ENCODE results near the gene ADIPOR2. TPM values are rescaled to one million over a fixed set of nuclear protein-coding genes. Genes with fewer than 3 reads are reported as not detected.

The ADIPOR2 gene
- polyA plus RNA-seq, 2 of the 4 experiments (the other 2 are of a cell fraction): 60.4 to 65.4 TPM

DNA sequence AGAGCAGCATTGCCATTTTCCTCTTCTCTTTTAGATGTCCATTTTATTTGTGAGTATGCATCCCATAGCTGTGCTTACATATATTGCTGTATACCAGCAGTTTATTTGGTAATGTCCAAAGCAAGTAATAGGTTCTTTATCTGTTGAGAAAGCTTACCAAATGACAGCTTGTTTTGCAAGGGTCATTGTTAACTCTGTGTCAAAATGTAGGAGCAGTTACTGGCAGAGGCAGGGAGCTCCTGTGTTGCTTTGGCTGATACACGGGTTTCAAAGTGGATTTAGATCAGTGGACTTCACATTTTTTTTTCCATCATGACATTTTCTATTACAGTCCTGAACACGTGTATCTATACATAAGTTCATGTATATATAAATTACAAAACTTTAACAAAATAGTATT lies 91.3 kb downstream of the ADIPOR2 start:
- H3K4me2 ChIP-seq: no peak overlapping the region
- POLR2A ChIA-PET: no interaction called here
- no peaks in the 10 kb centered on the region for H3K9me3 ChIP-seq
- no peak overlapping the region for H3K27ac ChIP-seq
- 90% methylated on average over 2 of the region's 2 CpGs for WGBS (ENCODE audit: missing lambda C conversion rate)
- CTCF ChIA-PET: interaction anchor here (0.7 to 6.4 kb wide), 7 partner anchors 9 to 378 kb away, joined by 3 to 68 read pairs (median 16); no protein-coding TSS in a partner anchor
- no peak for FAIRE-seq
- H3K4me3 ChIP-seq: no peak overlapping the region
- no peak for ATAC-seq
- DNase-seq (ENCODE audit: low read depth in 1 of 2, low spot score in 1 of 2): no peak
- H3K4me1 ChIP-seq: peaks cover 9% of the 10 kb centered on the region; the same call in 2 of the 3 replicates
- TF ChIP-seq HOXB5 (CRISPR knock-in tag; IDR thresholded peaks at IDR 0.05) (no peak), ZFP36 (IDR thresholded peaks at IDR 0.05; ENCODE audit: borderline replicate concordance, partially characterized antibody) (no peak)

GRCh38 chr12:1787714-1788113 lies 96.8 kb downstream of the ADIPOR2 start:
- CTCF ChIA-PET: interaction anchor here (1.2 to 14.6 kb wide), 5 partner anchors 11 to 154 kb away, joined by 3 to 483 read pairs (median 210); partner anchors contain the start of gene WNT5B
- ATAC-seq: no peak
- no peak for DNase-seq (ENCODE audit: low read depth in 1 of 2, low spot score in 1 of 2)
- no peaks in the 10 kb centered on the region for H3K9me3 ChIP-seq
- WGBS (ENCODE audit: missing lambda C conversion rate): 79% methylated on average over 6 of the region's 6 CpGs
- no peak overlapping the region for H3K27ac ChIP-seq
- FAIRE-seq: no peak
- TF ChIP-seq BHLHE40 (IDR thresholded peaks at IDR 0.05; ENCODE audit: low read depth, low read length): no peak
- TF ChIP-seq MAX (IDR thresholded peaks at IDR 0.05): no peak
- TF ChIP-seq RFX5 (IDR thresholded peaks at IDR 0.05): no peak
- TF ChIP-seq ZFP36 (IDR thresholded peaks at IDR 0.05; ENCODE audit: borderline replicate concordance, partially characterized antibody): no peak
- TF ChIP-seq NPAS2 (CRISPR knock-in tag; IDR thresholded peaks at IDR 0.05; ENCODE audit: borderline replicate concordance): no peak
- TF ChIP-seq ZSCAN20 (CRISPR knock-in tag; IDR thresholded peaks at IDR 0.05): no peak
- no peak overlapping the region for H3K4me2 ChIP-seq
- POLR2A ChIA-PET: no interaction called here
- H3K4me1 ChIP-seq: no peaks in the 10 kb centered on the region
- H3K4me3 ChIP-seq: no peak overlapping the region

DNA sequence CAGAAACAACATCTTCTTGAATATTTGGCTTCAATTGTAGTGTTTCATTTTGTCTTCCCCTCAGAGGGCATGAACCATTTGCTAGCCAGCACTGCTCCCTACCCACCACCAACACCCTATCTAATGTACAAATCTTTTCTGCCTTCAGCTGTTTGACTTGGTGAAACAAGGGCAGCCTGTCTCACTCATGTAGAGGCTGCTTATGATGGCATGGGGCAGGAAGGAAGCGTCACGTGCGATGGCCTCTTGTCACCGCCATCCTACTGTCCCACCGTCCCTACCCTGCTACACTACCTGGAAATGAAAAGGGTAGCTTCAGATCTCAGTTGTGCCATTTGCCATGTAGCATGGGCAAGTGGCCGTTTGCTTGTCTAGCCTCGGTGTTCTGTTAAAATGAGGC lies 99.6 kb downstream of the ADIPOR2 start:
- DNase-seq (ENCODE audit: low read depth in 1 of 2, low spot score in 1 of 2): no peak
- no peak overlapping the region for H3K4me3 ChIP-seq
- H3K9me3 ChIP-seq: no peaks in the 10 kb centered on the region
- no peak for TF ChIP-seq EHMT2 (IDR thresholded peaks at IDR 0.05; ENCODE audit: low read depth)
- TF ChIP-seq, protein P1, sequence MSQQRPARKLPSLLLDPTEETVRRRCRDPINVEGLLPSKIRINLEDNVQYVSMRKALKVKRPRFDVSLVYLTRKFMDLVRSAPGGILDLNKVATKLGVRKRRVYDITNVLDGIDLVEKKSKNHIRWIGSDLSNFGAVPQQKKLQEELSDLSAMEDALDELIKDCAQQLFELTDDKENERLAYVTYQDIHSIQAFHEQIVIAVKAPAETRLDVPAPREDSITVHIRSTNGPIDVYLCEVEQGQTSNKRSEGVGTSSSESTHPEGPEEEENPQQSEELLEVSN (IDR thresholded peaks at IDR 0.05; ENCODE audit: borderline replicate concordance, low read depth): no peak
- no peak for TF ChIP-seq CEBPB (IDR thresholded peaks at IDR 0.05)
- no peak for TF ChIP-seq ESRRA (IDR thresholded peaks at IDR 0.05; ENCODE audit: borderline replicate concordance, low read length)
- TF ChIP-seq JUN (IDR thresholded peaks at IDR 0.05): no peak
- TF ChIP-seq USF2 (IDR thresholded peaks at IDR 0.05): no peak
- TF ChIP-seq, protein P2, sequence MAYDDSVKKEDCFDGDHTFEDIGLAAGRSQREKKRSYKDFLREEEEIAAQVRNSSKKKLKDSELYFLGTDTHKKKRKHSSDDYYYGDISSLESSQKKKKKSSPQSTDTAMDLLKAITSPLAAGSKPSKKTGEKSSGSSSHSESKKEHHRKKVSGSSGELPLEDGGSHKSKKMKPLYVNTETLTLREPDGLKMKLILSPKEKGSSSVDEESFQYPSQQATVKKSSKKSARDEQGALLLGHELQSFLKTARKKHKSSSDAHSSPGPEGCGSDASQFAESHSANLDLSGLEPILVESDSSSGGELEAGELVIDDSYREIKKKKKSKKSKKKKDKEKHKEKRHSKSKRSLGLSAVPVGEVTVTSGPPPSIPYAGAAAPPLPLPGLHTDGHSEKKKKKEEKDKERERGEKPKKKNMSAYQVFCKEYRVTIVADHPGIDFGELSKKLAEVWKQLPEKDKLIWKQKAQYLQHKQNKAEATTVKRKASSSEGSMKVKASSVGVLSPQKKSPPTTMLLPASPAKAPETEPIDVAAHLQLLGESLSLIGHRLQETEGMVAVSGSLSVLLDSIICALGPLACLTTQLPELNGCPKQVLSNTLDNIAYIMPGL (CRISPR knock-in tag; IDR thresholded peaks at IDR 0.05; ENCODE audit: borderline replicate concordance): no peak
- no peak for TF ChIP-seq EP300 (IDR thresholded peaks at IDR 0.05)
- no peak for TF ChIP-seq GATA3 (IDR thresholded peaks at IDR 0.05; ENCODE audit: borderline replicate concordance)
- no peak for TF ChIP-seq RFX5 (IDR thresholded peaks at IDR 0.05)
- TF ChIP-seq RNF2 (IDR thresholded peaks at IDR 0.05; ENCODE audit: borderline replicate concordance, low read depth): no peak
- TF ChIP-seq NPAS2 (CRISPR knock-in tag; IDR thresholded peaks at IDR 0.05; ENCODE audit: borderline replicate concordance): no peak
- no peak for TF ChIP-seq RCOR1 (IDR thresholded peaks at IDR 0.05; ENCODE audit: low read depth, low read length)
- ChIA-PET POLR2A (interaction anchor here (1.3 to 2.2 kb wide), 3 partner anchors 100 to 138 kb away, joined by 3 to 10 read pairs (median 5); partner anchors contain the start of gene ADIPOR2), CTCF (interaction anchor here (0.6 to 14.6 kb wide), 54 partner anchors 8 to 841 kb away, joined by 3 to 483 read pairs (median 6); partner anchors contain the start of genes ADIPOR2 and WNT5B)
- peak; percentile 12 to 22; a peak in 3 of 6 replicates for ATAC-seq
- no peak for FAIRE-seq
- H3K27ac ChIP-seq: no peak overlapping the region
- 68% methylated on average over 7 of the region's 7 CpGs for WGBS (ENCODE audit: missing lambda C conversion rate)
- no peak overlapping the region for H3K4me2 ChIP-seq
- H3K4me1 ChIP-seq: peaks cover under 1% of the 10 kb centered on the region; the same call in 2 of the 3 replicates
